Bone marrow (tissue), 2 donors: ENCODE data around the gene KRT3.
"Not testable (repeated sequence)": the region's sequence is repeated elsewhere in the genome, so short reads cannot be mapped to it uniquely, and the experiment has no call there.

ENCODE experiments used
- DNase-seq, 2 donors: peaks; one replicate each; lab custom pipeline; 2025; lab: John Stamatoyannopoulos, UW

KRT3 gene

DNA sequence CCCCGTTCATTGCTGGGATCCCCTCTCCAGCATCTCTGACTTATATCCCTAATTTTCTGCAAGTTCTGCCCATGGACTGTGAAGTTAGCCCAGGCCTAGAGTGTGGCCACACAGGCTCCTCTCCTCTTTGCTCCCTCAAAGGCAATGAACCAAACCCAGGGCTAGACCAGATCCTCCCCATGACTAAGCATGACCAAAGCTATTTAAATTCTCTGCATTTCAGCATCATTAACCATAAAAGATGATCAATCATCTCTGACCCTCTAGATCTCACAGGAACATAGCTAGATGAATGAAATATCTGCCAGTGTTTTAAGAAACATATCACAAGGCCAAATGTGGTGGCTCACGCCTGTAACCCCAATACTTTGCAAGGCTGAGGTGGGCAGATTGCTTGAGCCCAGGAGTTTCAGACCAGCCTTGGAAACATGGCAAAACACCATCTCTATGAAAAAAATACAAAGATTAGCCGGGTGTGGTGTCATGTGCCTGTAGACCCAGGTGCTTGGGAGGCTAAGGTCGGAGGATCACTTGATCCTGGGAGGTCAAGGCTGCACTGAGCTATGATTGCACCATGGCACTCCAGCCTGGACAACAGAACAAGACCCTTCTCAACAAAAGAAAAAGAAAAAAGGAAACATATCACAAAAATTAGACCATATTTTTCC lies 2.2 kb upstream of the KRT3 start:
- DNase-seq: no peak

DNA sequence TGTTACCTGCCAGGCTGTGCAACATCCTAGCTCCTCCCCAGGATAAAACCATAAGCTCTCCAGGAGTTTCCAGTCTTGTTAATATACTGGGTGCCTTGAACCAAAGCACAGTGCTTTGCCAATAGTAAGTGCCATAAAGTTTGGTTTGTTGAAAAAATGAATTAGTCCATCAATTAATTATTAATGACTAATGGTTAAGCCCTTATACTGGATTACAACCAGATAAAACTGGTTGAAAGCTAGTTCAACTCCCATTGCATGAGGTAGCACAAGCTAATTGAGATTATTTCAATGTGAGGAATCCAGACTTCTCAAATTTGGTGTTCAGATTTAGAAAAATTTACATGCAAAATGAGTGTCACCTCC lies 1.6 kb upstream of the KRT3 start:
- no peak for DNase-seq

GRCh38 chr12:52796839-52797528 lies 1.1 kb upstream of the KRT3 start:
- DNase-seq: no peak

DNA sequence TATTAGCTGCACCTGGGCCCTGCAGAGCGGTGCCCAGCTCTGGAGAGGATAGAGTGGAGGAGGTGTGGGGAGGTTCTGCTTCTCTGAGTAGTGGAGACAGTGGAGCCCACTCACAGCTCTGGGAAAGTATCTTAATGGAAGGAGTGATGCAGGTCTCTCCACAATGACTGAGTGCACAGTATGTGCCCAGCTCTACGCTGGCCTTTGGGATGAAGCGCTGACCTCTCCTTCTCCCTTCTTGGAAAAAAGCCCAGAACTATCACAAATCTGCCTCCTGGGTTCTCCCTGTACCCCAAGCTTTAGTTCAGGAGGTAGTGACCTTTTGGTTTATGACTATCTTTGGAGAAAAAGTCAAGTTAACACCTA lies 495 bp upstream of the KRT3 start:
- DNase-seq: no peak

DNA sequence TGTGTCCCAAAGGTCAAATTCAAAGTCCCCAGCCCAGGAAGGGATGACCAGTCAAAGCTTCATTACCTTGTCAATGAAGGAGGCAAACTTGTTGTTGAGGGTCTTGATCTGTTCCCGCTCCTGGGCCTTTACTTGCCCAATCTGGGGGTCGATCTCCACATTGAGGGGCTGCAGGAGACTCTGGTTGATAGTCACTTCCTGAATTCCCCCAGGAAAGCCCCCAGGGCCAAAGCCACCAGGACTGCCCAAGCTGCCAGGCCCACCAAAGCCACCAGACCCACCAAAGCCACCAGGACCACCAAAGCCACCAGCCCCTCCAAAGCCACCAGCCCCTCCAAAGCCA lies 614 bp downstream of the KRT3 start:
- DNase-seq: not testable (repeated sequence)

DNA sequence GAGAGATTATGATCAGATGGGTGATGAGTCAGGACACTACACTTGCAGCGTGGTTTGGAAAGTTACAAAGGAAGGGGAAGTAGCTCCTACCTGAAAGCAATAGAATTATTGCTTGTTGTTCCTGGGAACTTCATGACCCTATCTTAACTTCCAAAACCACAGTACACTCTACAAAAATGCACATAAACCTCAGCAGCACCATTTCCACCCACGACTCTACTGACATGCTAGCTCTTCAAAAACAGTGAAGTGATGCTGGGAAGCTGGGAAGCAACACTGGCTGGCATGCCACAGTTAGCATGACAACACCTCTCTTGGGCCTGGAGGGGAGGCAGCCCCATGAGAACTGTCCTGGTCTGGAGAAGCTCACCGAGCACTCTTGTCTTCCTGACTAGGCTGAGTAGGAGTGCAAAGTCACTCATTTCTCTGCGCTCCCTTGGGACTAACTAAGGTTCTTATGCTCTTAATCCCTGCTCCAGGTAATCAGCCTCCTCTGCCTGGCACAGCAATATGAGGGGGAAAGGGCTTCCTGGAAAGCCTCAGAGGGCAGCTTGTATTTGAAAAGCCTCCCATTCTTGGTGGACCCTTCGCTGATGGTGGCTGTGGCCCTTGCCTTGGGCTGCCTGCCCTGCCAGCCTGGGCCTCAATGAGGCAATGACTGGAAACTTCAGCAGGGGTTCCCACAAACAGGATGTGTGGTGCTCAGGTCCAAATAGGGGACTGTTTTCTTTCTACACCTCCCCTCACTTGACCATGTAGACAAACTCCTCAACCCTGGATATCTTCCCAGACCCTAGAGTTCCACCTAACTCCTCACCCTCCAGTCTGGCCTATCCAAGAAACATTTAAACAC lies 1.2 kb downstream of the KRT3 start:
- no peak for DNase-seq

DNA sequence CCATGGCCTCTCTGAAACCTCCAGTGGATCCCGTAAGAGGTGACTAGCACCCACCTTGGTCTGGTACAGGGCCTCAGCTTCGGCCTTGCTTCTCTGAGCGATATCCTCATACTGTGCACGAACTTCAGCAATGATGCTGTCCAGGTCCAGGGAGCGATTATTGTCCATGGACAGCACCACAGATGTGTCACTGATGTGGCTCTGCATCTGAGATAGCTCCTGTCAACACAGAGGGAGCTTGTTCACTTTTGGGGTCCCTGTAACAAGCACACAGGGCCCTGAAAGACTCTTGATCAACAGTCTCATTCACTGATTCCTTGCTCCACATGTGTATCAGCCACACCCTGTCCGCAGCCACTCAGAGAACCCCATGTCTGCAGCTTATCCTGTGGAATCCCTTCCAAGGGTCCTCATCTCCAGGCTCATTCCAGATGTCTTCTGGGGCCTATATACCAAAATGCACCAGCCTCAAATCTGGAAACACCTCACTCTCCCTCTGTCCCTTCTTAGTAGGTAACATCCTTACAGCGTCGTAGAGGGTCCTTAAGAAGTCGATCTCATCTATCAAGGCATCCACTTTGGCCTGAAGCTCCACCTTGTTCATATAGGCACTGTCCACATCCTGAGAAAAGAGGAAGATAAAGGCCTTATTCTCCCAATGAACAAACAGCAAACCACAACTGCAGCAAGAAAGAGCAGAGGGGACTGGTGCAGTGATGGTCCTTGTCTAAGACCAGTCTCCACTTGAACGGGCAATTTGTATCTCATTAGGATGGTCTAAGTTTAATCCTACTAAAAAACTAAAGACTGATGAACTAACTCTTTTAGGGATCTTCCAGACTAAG lies 3.5 kb downstream of the KRT3 start:
- DNase-seq: no peak

DNA sequence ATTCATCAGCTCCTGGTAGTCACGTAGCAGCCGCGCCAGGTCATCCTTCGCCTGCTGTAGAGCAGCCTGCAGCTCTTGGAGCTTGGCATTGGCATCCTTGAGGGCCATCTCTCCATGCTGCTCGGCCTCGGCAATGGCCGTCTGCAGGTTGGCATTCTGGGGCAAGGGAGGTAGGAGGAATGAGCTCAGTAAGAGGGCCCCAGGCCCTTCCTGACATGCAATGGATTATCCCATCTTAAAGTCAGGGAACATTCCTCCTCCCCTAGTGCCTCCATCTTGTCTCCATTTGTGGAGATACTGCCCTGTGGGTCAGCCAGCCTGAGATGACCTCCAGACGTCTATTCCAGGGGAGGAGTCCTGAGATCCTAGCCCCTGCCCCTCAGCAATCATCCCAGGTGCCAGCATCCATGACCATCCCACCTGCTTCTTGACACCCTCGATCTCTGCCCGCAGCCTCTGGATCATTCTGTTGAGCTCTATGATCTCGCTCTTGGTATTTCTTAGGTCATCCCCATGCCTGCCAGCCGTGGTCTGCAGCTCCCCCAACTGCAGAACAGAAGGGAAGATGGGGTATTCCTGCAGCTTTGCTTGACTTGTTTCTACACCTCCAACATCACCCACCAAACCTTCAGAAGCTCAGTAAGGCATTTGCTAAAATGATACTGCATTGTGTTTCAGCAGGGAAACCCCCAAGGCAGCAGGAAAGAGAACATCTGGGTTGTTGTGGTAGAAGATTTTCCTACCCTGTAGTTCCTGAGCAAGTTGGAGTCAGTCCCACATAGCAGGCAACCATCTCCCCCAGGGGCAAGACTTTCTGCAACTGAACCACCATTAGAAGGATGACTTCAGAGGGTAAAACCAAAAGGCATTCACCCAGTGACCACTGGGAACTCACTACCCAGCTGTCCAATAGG lies 4.4 kb downstream of the KRT3 start:
- DNase-seq: no peak

- DNase-seq: no peak
These were observed 5.3 kb downstream of the KRT3 start for GRCh38 chr12:52790427-52791270.

GRCh38 chr12:52789637-52790426 lies 6.1 kb downstream of the KRT3 start:
- no peak for DNase-seq

- no peak for DNase-seq
These were observed 6.9 kb downstream of the KRT3 start for GRCh38 chr12:52788876-52789636.

GRCh38 chr12:52788192-52788875 lies 7.6 kb downstream of the KRT3 start:
- DNase-seq: no peak

DNA sequence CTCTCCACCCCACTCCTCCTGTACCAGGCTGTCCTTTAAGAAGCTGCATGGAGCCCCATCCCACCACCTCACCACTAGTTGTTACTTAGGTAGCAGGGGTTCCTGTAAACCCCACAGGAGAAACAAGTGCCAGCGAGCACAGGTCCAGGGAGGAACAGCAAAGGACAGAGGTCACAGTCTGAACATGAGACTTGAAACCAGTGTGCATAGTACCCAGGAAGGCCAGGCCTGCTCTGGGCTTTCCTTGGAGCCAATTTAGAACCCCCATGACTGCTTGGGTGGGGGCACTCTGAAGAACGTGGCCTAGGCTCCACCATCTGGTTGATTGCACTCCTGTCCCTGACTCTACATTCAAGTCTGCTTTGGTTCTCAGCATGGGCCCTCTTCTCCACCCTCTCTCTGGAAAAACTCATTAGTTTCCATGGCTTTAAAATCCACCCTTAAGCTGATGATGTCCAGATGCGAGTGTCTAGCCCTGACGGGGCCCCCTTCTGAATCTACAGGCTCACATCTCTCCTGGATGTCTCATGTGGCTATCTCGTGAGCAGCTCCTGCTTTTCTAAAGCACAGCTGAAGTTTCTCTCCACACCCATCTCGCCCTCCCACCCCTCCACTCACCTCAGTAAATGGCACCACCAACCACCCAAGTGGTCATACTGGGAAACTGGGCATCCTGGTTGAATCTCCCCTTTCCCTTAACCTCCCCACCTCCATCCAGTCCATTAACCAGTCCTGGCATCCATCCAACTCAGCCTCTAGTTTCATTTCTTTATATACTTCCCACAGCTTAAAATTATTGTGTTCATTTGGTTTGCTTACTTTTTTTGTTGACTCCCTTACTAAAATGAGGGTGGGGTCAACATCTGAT lies 8.4 kb downstream of the KRT3 start:
- DNase-seq: no peak

- DNase-seq: no peak
These were observed 11.0 kb downstream of the KRT3 start for GRCh38 chr12:52784909-52785308.

DNA sequence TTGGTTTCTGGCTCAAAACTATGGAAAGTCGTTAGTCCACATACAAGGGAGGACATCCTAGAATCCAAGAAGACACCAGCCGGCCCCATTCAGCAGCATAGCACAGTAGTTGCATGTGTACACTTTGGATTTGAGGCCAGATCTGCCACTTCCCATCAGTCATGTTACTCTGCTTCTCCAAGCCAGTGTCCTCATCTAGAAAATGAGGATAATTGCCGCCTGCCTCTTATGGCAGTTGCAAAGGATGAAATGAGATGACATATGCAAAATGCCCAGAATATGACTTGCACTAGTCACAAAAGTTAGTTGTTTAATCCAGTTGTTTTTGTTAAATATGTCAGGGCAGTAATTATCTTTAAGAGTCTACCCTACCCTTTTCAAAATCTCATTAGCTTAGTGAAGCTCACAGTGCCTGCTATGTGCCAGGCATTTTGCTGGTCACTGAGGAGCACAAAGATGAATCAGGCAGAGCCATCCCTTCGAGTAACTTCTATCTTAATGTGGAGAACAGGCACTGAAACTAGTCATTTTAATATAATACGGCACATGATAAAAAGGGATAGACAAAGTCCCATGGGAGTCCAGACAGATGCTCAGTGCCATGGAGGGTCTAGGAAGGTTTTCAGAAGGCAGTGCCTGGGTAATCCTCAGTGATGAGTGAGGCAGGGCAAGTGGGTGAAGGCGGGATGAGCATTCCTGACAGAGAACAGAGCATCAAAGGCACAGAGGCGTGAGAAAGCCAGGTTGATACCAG lies 12.2 kb downstream of the KRT3 start:
- DNase-seq: no peak

DNA sequence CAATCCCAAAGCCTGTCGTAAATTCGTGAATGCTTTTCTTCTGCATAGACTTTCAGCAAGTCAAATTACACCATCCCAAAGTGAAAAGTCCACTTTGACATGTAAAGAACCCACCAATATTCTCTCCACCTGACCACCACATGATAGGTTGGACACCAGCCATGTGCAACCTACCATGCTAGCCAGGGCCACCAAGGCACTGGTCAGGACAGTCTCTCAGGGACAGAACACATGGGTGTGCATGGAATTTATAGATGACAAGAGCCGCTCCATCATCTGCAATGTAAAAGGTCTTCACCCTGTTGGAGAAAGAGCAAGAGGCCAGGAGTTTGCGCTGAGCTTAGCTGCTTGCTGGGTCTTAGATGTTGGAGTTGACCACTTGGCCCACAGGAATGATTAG lies 13.4 kb downstream of the KRT3 start:
- no peak for DNase-seq
